Measurements from ENCODE around the gene GARNL3.

DNA sequence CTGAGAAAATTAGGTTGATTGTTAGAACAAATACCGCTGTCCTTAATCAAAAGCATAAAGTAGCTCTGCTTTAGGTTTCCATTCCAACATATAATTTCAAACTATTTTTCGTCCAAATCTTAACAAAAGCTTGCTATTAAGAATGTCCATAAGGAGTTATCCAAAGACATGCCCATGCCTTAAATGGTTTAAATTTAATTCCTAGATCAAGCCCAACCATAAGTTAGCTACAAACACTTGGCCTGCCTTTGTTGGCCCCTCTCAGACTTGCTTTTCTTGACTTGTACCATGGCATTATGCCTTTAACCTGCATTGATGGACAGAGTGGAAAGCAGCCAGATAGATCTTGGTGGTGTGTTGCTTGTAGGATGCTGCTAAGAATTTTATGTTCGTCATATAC lies 8.8 kb downstream of the GARNL3 start:
- TF ChIP-seq, protein P1, sequence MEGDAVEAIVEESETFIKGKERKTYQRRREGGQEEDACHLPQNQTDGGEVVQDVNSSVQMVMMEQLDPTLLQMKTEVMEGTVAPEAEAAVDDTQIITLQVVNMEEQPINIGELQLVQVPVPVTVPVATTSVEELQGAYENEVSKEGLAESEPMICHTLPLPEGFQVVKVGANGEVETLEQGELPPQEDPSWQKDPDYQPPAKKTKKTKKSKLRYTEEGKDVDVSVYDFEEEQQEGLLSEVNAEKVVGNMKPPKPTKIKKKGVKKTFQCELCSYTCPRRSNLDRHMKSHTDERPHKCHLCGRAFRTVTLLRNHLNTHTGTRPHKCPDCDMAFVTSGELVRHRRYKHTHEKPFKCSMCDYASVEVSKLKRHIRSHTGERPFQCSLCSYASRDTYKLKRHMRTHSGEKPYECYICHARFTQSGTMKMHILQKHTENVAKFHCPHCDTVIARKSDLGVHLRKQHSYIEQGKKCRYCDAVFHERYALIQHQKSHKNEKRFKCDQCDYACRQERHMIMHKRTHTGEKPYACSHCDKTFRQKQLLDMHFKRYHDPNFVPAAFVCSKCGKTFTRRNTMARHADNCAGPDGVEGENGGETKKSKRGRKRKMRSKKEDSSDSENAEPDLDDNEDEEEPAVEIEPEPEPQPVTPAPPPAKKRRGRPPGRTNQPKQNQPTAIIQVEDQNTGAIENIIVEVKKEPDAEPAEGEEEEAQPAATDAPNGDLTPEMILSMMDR (IDR thresholded peaks at IDR 0.05) = no peak
- no peak for TF ChIP-seq POLR2A (IDR thresholded peaks at IDR 0.05)
